ENCODE results near the gene PABPN1.

Gene PABPN1

DNA sequence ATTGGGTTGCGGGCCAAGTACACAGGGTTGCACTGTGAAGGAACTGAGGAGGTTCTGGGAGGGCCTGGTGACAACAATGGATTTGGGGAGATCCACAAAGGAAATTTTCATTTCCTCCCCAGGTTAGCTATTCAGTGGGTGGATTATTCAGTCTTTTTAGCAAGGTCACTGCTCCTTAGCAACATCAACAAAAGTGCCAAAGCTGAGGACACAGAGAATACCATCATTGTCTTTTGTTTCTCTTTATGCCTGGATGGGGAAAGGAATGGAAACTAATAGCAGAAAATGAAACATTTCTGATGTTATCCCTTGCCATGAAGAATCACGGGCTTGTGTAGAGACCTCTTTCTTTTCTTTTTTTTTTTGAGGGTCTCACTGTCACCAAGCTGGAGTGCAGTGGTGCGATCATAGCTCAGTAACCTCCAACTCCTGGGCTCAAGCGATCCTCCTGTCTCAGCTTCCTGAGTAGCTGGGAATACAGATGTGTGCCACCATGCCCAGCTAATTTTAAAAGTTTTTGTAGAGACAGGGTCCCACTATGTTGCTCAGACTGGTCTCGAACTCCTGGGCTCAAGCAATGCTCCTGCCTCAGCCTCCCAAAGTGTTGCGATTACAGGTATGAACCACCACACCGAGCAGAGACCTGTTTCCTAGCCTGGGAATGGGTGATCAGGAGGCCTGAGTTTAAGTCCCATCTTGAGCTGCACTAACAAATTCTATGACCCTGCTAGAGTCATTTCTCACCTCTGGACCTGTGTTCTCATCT lies 25.1 kb upstream of the PABPN1 start:
- TF ChIP-seq CTCF (IDR thresholded peaks at IDR 0.05; ENCODE audit: borderline replicate concordance, extremely low read depth, low read length, poor library complexity, severe bottlenecking) (no peak), EZH2 (IDR thresholded peaks at IDR 0.05; ENCODE audit: borderline replicate concordance, low read depth, low read length, severe bottlenecking) (no peak)
- Histone ChIP-seq H3K4me3 (ENCODE audit: low read depth in 1 of 2, low read length in 2 of 2) (no peak overlapping the region), H3K4me1 (ENCODE audit: insufficient read depth, low read length) (peaks cover 25% of the 10 kb centered on the region), H3K36me3 (ENCODE audit: insufficient read depth, low read length) (peaks cover 35% of the 10 kb centered on the region), H3K79me2 (ENCODE audit: insufficient read depth, low read length) (peaks cover 14% of the 10 kb centered on the region), H3K9me3 (ENCODE audit: insufficient read depth, low read length, severe bottlenecking) (no peaks in the 10 kb centered on the region), H3K9ac (ENCODE audit: low read depth, low read length) (no peak overlapping the region), H2AFZ (ENCODE audit: low read depth, low read length) (no peak overlapping the region), H3K27me3 (ENCODE audit: insufficient read depth, low read length, poor library complexity) (no peaks in the 10 kb centered on the region), H3K4me2 (ENCODE audit: insufficient read depth, low read length) (no peak overlapping the region), H3K27ac (ENCODE audit: low read length) (no peak overlapping the region), H4K20me1 (ENCODE audit: insufficient read depth, low read length) (no peaks in the 10 kb centered on the region)
- ATAC-seq (ENCODE audit: insufficient read depth, low read depth) (no peak), DNase-seq (no peak)

- Histone ChIP-seq H4K20me1 (ENCODE audit: insufficient read depth, low read length) (no peaks in the 10 kb centered on the region), H3K27me3 (ENCODE audit: insufficient read depth, low read length, poor library complexity) (no peaks in the 10 kb centered on the region)
- ATAC-seq (ENCODE audit: insufficient read depth, low read depth), result no peak
Observed at GRCh38 chr14:23297096-23297495, 24.2 kb upstream of the PABPN1 start.

GRCh38 chr14:23297611-23298277 lies 23.5 kb upstream of the PABPN1 start:
- no peak overlapping the region for H3K9ac ChIP-seq (ENCODE audit: low read depth, low read length)
- H2AFZ ChIP-seq (ENCODE audit: low read depth, low read length), result no peak overlapping the region
- peaks cover 35% of the 10 kb centered on the region for H3K36me3 ChIP-seq (ENCODE audit: insufficient read depth, low read length)
- H3K27me3 ChIP-seq (ENCODE audit: insufficient read depth, low read length, poor library complexity), result no peaks in the 10 kb centered on the region
- H3K27ac ChIP-seq (ENCODE audit: low read length), result no peak overlapping the region
- DNase-seq (no peak), ATAC-seq (ENCODE audit: insufficient read depth, low read depth) (no peak)
- no peak overlapping the region for H3K4me3 ChIP-seq (ENCODE audit: low read depth in 1 of 2, low read length in 2 of 2)
- TF ChIP-seq CTCF (IDR thresholded peaks at IDR 0.05; ENCODE audit: borderline replicate concordance, extremely low read depth, low read length, poor library complexity, severe bottlenecking) (no peak), EZH2 (IDR thresholded peaks at IDR 0.05; ENCODE audit: borderline replicate concordance, low read depth, low read length, severe bottlenecking) (no peak)
- H3K4me2 ChIP-seq (ENCODE audit: insufficient read depth, low read length), result no peak overlapping the region
- H3K79me2 ChIP-seq (ENCODE audit: insufficient read depth, low read length), result peaks cover 14% of the 10 kb centered on the region
- H4K20me1 ChIP-seq (ENCODE audit: insufficient read depth, low read length), result no peaks in the 10 kb centered on the region
- H3K9me3 ChIP-seq (ENCODE audit: insufficient read depth, low read length, severe bottlenecking), result no peaks in the 10 kb centered on the region
- H3K4me1 ChIP-seq (ENCODE audit: insufficient read depth, low read length), result peaks cover 30% of the 10 kb centered on the region

More at GRCh38 chr14:23297096-23297495, 24.2 kb upstream of the PABPN1 start:
- Histone ChIP-seq H3K9me3 (ENCODE audit: insufficient read depth, low read length, severe bottlenecking) (no peaks in the 10 kb centered on the region), H3K9ac (ENCODE audit: low read depth, low read length) (no peak overlapping the region), H3K27ac (ENCODE audit: low read length) (no peak overlapping the region), H3K79me2 (ENCODE audit: insufficient read depth, low read length) (peaks cover 14% of the 10 kb centered on the region), H3K36me3 (ENCODE audit: insufficient read depth, low read length) (peaks cover 35% of the 10 kb centered on the region), H3K4me1 (ENCODE audit: insufficient read depth, low read length) (peaks cover 28% of the 10 kb centered on the region), H2AFZ (ENCODE audit: low read depth, low read length) (no peak overlapping the region), H3K4me2 (ENCODE audit: insufficient read depth, low read length) (no peak overlapping the region), H3K4me3 (ENCODE audit: low read depth in 1 of 2, low read length in 2 of 2) (no peak overlapping the region)
- TF ChIP-seq EZH2 (IDR thresholded peaks at IDR 0.05; ENCODE audit: borderline replicate concordance, low read depth, low read length, severe bottlenecking) (no peak), CTCF (IDR thresholded peaks at IDR 0.05; ENCODE audit: borderline replicate concordance, extremely low read depth, low read length, poor library complexity, severe bottlenecking) (no peak)
- no peak for DNase-seq
